Measurements from ENCODE around the gene IFNLR1. TPM values are rescaled to one million over a fixed set of nuclear protein-coding genes. Genes with fewer than 3 reads are reported as not detected.

Gene IFNLR1
- total RNA-seq, 4 donors from 2014 or later: 1.3 to 1.5 TPM; not detected in 2

- 91 to 93% methylated on average over 12 to 14 of the region's 15 CpGs for WGBS, 2 donors
- TF ChIP-seq POLR2A (IDR thresholded peaks at IDR 0.05): no peak
- TF ChIP-seq EP300 (IDR thresholded peaks at IDR 0.05): no peak
- no peak for TF ChIP-seq CTCF (IDR thresholded peaks at IDR 0.05)
- H3K4me1 ChIP-seq: peaks cover 0 to 12% (median 2%) of the 10 kb centered on the region in 4 donors
- no peak overlapping the region for H3K27ac ChIP-seq
- no peak for DNase-seq (ENCODE audit: low spot score in 2 of 2)
- H3K9me3 ChIP-seq: no peaks in the 10 kb centered on the region
- H3K4me3 ChIP-seq: no peak overlapping the region
- H3K27me3 ChIP-seq: peaks cover 0 to 19% of the 10 kb centered on the region in 2 donors
- no peaks in the 10 kb centered on the region for H3K36me3 ChIP-seq
Observed at GRCh38 chr1:24109686-24110475, 77.2 kb downstream of the IFNLR1 start.

GRCh38 chr1:24109166-24109483, 78.0 kb downstream of the IFNLR1 start:
- Histone ChIP-seq H3K4me1 (peaks cover 0 to 12% (median 2%) of the 10 kb centered on the region in 4 donors), H3K4me3 (no peak overlapping the region), H3K9me3 (no peaks in the 10 kb centered on the region), H3K27ac (peak overlapping the region in 1 of 4 donors; percentile 54), H3K27me3 (peaks cover 0 to 17% of the 10 kb centered on the region in 2 donors), H3K36me3 (no peaks in the 10 kb centered on the region)
- TF ChIP-seq POLR2A (IDR thresholded peaks at IDR 0.05) (no peak), EP300 (IDR thresholded peaks at IDR 0.05) (no peak), CTCF (IDR thresholded peaks at IDR 0.05) (no peak)
- WGBS, 2 donors: 81 to 86% methylated on average over 1 of the region's 1 CpG
- no peak for DNase-seq (ENCODE audit: low spot score in 2 of 2)

- Histone ChIP-seq H3K27ac (peak overlapping the region in 1 of 4 donors; percentile 54), H3K36me3 (no peaks in the 10 kb centered on the region), H3K27me3 (peaks cover 0 to 11% of the 10 kb centered on the region in 2 donors), H3K4me1 (peaks cover 0 to 12% (median 2%) of the 10 kb centered on the region in 4 donors), H3K9me3 (no peaks in the 10 kb centered on the region), H3K4me3 (no peak overlapping the region)
- TF ChIP-seq EP300 (IDR thresholded peaks at IDR 0.05) (no peak), POLR2A (IDR thresholded peaks at IDR 0.05) (no peak), CTCF (IDR thresholded peaks at IDR 0.05) (no peak)
- 76 to 78% methylated on average over 17 to 22 of the region's 22 CpGs for WGBS, 2 donors
- no peak for DNase-seq (ENCODE audit: low spot score in 2 of 2)
Observed at GRCh38 chr1:24108334-24109165, 78.5 kb downstream of the IFNLR1 start.

GRCh38 chr1:24107462-24108138, 79.5 kb downstream of the IFNLR1 start:
- TF ChIP-seq EP300 (IDR thresholded peaks at IDR 0.05) (no peak), CTCF (IDR thresholded peaks at IDR 0.05) (no peak), POLR2A (IDR thresholded peaks at IDR 0.05) (no peak)
- Histone ChIP-seq H3K4me1 (peaks cover 0 to 8% (median 2%) of the 10 kb centered on the region in 4 donors), H3K27me3 (peaks cover 0 to 6% of the 10 kb centered on the region in 2 donors), H3K27ac (peak overlapping the region in 1 of 4 donors; percentile 40), H3K36me3 (no peaks in the 10 kb centered on the region), H3K4me3 (no peak overlapping the region), H3K9me3 (no peaks in the 10 kb centered on the region)
- no peak for DNase-seq (ENCODE audit: low spot score in 2 of 2)
- WGBS, 2 donors: 67 to 77% methylated on average over 18 of the region's 18 CpGs
